GM19193 (cell line): ENCODE results near the gene EPN2.

Experiments
- POLR2A ChIP-seq: IDR thresholded peaks from 4 replicates; pipeline ENCODE4 v1.6.1; 2011; ENCODE audit not compliant: insufficient read depth, insufficient read length; ENCODE audit errors: extremely low read depth

The EPN2 gene

DNA sequence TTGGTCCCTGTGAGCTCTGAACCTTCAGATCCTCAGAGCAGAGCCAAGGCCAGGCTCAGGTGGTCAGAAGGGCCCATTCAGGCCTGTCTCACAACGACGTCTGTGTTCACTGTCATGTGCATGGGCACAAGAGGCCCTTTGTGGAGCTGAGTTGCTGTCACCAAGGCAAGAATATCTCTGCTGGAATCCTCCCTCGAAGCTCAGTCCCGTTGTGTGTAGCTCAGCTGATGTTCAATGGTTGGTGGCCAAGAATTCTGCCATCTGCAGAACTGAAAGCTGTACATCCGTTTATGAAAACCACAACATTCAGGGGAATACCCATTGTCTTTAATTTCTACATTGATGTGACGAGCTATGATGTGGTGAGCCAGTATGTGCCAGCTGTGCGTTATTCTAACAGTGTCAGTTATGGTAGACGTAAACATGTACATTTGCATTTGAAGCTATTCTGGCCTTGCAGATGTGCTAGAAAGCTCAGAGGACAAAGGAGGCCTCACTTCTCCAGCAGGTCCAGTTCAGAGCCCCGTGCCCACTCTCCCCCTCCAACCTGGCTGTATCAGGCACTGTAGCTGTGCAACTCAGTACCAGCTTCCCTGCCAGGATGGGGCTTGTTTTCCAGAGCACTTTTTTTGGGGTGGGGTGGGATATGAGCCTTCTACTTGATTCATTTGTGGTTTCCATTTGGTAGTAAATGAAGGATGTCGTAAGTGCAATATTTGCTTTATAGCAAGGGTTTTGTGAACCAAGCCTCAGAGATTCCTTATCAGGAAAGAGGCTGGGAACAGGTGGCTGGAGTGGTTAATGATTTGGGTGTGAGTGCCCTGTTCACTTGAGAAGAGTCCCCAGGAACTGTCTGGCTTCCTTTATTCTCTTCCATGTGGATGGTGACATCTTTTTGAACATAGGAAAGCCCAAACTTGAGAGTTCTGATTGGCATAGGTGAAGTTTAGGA, 69.3 kb downstream of the EPN2 start:
- peak; percentile 34 for TF ChIP-seq POLR2A

DNA sequence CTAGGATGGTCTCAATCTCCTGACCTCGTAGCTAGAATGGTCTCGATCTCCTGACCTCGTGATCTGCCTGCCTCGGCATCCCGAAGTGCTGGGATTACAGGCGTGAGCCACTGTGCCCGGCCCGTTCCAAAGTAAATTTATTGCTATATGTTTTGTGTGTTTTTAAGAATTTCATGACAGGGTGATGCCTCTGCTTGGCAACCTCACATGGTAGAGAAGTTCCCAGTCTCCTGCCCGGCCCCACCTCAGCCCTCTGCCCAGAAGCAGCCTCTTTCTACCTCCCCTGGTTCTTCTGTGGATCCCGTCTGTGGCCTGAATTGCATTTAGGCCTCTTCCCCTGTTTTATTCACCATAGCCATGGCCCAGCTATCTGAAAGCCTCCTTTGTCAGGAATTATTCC, 70.4 kb downstream of the EPN2 start:
- no peak for TF ChIP-seq POLR2A

DNA sequence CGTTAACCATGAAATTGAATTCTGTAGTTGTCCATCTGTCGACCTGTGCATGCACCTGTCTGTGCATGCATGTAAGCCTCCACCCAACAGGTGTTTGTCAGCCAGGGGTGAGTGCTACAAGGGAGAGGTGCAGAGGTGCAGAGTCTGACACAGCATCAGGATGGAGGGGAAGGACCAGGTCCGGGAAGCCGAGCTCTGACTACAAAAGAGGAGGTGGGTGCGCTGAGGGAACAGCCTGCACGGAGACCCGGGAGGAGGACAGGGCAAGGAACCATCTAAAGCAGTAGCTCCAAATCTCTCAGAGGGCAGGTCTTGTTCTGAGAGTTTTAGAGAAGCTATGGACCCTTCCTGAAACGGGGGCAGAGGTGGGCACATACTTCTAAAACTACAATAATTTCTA, 71.2 kb downstream of the EPN2 start:
- TF ChIP-seq POLR2A: no peak

DNA sequence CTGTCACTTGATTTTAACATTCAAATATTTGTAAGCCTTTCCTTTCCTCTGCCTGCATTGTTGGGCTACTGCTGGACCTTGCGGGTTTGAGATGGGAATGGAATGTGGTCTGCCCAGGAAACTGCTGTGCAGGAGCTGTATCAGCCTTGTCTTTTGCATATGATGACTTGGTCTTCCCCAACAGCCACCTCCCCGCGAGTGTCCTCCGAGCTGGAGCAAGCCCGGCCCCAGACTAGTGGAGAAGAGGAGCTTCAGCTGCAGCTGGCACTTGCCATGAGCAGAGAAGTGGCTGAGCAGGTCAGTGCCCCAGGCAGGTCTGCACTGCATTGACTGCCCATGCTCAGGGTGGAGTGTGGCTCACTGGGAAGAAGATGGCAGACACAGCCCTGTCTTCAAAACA, 72.5 kb downstream of the EPN2 start:
- TF ChIP-seq POLR2A: no peak

DNA sequence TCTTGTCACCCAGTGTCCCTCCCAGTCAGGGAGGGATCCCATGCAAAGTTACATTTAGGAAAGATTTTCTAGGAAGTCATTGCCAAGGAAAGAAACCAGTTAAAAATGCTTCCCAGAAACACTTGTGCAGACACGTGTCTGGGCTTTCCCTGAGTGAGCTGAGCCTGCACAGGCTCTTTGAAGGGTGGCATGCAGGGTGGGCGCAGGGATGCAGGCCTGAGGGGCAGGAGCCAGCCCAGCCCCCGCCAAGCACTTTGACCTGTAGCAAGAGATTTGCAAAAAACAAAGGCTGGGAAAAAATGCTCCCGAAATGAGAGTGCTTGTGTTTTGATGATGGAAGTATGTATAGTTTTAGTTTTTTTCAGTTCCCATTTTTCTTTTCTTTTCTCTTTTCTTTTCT, 73.0 kb downstream of the EPN2 start:
- TF ChIP-seq POLR2A: no peak

DNA sequence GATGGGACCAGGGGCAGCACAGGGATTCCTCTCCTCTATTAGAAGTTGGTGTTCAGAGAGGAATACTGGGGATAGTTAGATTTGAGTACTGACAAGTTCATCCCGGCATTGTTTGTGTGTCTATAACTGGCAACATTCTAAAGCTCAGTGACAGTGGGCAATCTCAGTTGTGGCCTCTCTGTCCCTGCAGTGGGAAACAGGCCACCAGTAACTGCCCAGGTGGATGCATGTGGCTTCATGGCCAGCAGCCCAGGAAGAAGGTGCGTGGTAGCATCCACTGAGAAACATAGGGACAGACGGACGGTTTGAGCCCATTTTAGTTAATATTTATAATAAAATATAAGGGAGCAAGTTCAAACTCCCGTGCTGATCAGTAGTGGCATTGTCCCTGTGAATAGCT, 73.8 kb downstream of the EPN2 start:
- TF ChIP-seq POLR2A: no peak

DNA sequence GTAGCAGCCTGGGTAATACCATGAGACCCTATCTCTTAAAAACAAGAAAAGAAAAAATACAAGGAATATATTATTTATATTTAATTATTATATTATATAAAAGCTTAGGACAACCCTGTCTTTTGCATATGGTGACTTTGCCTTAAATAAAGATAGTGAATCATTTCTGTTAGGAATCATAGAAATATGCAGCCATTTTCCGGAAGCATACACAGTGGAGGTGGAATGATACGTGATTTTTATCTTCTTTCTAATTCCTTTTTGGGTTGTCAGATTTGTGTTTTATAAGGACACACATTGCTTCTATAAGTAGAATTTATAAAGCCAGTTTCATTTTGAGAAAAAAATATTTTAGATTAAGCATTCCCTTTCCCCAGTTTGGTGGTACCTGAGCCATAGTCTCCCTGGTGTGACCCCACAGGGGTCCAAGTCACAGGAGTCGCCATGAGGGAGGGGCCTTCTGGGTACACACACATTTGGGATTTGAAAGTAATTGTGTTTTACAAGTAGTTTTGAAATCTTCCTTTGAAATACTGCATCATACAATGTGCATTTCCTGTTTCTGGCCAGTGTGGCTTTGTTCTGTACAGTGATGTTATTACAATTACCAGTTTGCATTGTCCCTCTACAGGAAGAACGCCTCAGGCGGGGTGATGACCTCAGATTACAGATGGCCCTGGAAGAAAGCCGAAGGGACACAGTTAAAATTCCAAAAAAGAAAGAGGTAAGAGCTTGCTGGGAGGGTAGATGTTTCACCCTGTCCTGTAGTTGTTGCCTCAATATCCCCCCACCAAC, 74.5 kb downstream of the EPN2 start:
- no peak for TF ChIP-seq POLR2A

DNA sequence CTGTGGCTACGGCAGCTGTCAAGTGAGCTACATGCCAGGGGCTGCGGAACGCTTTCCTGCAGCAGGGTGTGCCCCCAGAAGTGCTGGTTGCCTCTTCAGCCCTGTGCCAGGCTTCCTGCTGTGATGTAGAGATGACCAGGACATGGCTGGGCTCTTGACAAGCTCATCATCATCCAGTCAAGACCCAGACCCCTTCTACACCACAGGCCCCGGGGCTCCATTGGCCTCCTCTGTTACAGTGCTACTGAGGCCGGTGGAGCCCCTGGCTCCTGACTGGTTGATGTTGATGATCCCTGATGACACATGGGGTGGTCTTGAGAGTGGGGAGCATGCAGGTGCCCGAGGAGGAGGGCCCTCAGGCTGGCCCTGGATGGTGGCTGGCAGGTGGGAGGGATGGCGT, 75.2 kb downstream of the EPN2 start:
- TF ChIP-seq POLR2A: no peak

DNA sequence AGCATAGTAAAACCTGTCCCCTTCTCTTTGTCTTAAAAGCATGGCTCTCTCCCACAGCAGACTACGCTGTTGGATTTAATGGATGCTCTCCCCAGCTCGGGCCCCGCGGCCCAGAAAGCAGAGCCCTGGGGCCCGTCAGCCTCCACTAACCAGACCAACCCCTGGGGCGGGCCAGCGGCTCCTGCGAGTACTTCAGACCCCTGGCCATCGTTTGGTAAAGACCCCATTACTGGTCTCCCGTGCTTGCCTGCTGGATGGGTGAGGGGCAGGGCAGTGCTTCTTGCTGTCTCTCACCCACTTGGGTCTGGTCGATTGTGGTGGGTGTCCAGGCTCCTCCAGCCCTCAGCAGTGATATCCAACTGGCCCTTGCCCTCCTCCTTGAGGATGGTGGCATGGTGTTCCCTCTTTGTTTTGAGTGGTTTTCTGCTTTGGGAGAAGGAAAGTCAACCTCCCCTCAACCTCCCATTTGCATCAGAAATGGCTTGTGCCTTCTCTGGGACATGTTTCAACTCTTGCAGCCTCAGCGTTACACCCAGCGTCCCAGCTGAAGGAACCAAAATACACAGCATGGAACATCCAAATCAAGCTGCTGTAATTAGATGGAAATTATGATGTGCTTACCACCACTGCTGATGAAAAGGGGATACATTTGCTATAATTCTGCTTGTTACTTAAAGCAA, 76.0 kb downstream of the EPN2 start:
- no peak for TF ChIP-seq POLR2A

DNA sequence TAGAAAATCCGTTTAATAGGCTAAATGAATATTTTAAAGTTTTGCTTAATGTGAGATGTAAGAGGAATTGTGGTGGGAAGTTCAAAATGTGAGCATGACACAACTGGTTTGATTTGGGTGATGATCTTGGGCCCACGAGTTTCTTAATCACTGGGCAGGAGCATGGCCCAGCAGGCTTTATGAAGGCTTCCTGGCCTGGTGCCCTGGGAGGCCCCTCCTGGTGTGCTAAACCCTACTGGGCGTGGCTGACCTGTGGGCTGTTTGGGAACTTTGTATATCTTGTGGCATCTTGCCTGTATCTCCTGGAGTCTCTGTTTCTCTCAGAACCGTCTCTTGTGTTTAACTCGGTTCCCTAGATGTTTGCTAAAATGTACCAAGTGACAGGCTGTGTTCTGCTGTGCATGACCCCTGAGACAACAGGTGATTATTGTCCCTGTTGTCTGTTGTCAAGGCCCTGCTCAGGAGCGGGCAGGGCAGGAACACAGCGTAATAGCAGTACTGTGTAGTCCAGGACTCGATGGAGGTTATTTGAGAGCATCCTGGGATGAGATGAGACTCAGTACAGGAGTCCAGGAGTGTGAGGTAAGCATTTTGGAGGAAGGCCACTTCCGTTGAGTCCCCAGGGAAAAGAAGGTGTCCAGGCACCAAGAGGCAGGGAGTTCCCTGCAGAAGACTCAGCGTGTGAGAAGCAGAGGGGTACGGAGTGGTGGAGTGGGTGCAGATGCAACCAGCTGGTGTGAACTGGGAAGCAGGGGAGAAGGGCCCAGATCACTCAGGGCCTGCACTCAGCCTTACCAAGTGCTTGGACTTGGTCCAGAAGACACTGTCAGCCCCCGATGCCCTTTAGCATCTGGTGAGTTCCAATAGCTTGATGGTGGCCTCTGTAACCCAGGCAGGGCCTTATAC, 76.8 kb downstream of the EPN2 start:
- TF ChIP-seq POLR2A: no peak

DNA sequence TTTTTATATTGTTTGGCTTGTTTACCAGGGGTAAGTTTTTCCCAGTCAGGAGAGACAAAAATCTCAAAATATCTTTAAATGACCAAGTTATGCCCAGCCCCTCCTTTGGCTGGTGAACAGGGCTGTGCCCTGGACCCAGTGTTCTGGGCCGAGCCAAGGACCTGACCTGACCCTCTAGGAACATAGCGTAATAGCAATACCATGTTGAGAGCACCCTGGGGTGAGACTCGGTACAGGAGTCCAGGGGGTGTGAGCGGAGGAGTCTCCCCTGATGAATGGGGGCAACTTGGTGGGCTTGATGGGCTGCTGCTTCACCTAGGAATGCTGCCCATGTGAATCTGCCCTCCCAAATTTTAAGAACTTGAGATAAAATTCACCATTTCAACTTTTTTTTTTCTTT, 77.9 kb downstream of the EPN2 start:
- TF ChIP-seq POLR2A: no peak

DNA sequence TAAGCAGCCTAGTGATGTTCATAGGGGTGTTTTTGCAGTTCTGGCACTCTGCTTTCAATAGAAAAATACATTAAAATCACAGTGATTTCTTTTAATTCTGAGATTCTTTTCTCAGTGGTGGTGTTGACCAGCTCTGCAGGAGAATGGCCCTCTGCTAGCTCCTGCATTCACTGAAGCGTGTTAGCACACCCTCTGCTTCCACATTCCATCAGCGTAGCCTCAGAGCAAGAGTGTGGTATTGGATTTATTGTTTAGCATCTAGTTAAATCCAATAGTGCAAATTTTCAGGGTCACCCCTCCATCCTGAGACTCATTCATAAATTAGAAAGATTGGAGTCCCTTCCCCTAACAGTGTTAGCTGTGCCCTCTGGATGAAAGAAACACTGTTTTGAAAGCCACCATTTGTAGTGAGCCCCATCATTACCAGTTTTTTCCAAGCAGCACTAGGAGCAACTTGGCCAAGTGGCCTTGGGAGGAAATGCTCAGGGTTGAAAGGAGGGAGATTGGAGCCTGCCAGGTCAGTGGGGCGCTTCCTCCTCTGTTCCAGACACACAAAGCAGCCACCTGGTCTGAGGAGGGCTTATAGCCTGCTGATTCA, 79.7 kb downstream of the EPN2 start:
- no peak for TF ChIP-seq POLR2A

DNA sequence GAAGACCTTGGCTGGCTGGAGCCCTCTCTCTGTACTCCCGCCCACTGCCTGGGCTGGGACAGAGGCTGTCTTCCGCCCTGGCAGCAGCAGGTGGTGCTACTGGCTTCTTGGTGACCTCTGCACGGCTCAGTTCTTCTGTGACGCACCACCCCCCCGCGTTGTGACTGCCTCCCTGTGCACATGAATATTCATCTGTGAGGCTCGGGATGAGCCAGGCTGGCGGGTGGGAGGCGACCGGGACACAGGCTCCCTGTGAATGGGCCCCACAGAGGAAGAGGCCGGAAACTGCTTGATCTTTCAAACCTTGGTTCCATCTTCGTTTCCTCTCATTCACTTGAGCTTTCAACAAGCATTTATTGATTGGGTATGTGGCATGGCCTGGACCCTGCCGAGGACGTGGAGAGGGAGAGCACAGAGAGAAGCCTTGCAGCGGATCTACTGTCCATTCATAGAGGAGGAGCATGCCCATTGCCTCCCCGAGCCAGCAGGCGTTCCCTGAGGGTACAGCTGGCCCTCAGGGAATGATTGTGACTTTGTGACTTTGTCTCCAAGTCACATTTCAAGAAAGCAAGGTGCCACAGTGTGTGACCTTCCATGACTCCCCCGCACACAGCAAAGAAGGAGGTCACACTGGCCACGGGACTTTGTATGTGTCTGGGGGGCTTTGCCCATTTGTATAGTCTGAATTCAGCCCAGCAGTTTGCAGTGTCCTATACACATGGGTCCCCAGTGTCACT, 80.4 kb downstream of the EPN2 start:
- no peak for TF ChIP-seq POLR2A
